Liver (tissue), 3 donors: ENCODE data around the gene DHX57.

Experiments used
- ATF3 ChIP-seq: IDR thresholded peaks from 2 replicates; pipeline ENCODE4 v1.6.1; 2016; ENCODE audit warnings: antibody characterized with exemption
- CTCF ChIP-seq: fragments of 150-350 bp; IDR thresholded peaks from 2 replicates; pipeline ENCODE4 v1.5.1; 2017; ENCODE audit warnings: improper control_type of control experiment, low read depth, low read length; ENCODE audit not compliant: missing input control
- EGR1 ChIP-seq, 2 donors: IDR thresholded peaks; 2 replicates each; pipeline ENCODE4 v1.6.1; 2016 to 2018; ENCODE audit warnings: antibody characterized with exemption in 2 of 2, low read depth in 2 of 2
- FOXA1 ChIP-seq: IDR thresholded peaks from 2 replicates; pipeline ENCODE4 v1.6.1; 2016; ENCODE audit warnings: antibody characterized with exemption
- GABPA ChIP-seq, 2 donors: IDR thresholded peaks in 1 of 2; conservative IDR thresholded peaks in 1 of 2; 2 replicates each; pipeline ENCODE4 v1.6.1; 2016; ENCODE audit warnings: antibody characterized with exemption in 2 of 2, mild to moderate bottlenecking in 1 of 2, moderate library complexity in 1 of 2
- JUND ChIP-seq, 2 donors: IDR thresholded peaks; 2 replicates each; pipeline ENCODE4 v1.6.1; 2016; ENCODE audit warnings: antibody characterized with exemption in 2 of 2
- MAX ChIP-seq: IDR thresholded peaks from 2 replicates; pipeline ENCODE4 v1.6.1; 2016; ENCODE audit warnings: antibody characterized with exemption
- RAD21 ChIP-seq, 2 donors: IDR thresholded peaks; 2 replicates each; pipeline ENCODE4 v1.6.1; 2016; ENCODE audit warnings: antibody characterized with exemption in 2 of 2, mild to moderate bottlenecking in 2 of 2
- REST ChIP-seq: IDR thresholded peaks from 2 replicates; pipeline ENCODE4 v1.6.1; 2016; ENCODE audit warnings: antibody characterized with exemption, mild to moderate bottlenecking
- RXRA ChIP-seq, 2 donors: IDR thresholded peaks; 2 replicates each; pipeline ENCODE4 v1.6.1; 2017 to 2018; ENCODE audit warnings: antibody characterized with exemption in 2 of 2, mild to moderate bottlenecking in 1 of 2
- SP1 ChIP-seq: IDR thresholded peaks from 2 replicates; pipeline ENCODE4 v1.6.1; 2018; ENCODE audit warnings: antibody characterized with exemption, mild to moderate bottlenecking
- TAF1 ChIP-seq: conservative IDR thresholded peaks from 2 replicates; pipeline ENCODE4 v1.6.1; 2016; ENCODE audit warnings: antibody characterized with exemption, mild to moderate bottlenecking
- YY1 ChIP-seq: IDR thresholded peaks from 2 replicates; pipeline ENCODE4 v1.6.1; 2016; ENCODE audit warnings: antibody characterized with exemption, mild to moderate bottlenecking
- ZBTB33 ChIP-seq: IDR thresholded peaks from 2 replicates; pipeline ENCODE4 v1.6.1; 2016; ENCODE audit warnings: antibody characterized with exemption
- donor health status: healthy.
- donor health status: healthy.

- TF ChIP-seq ZBTB33 (no peak), CTCF (no peak), ATF3 (no peak), RAD21 (IDR thresholded peaks at IDR 0.05) (no peak), TAF1 (no peak), YY1 (no peak), REST (no peak), MAX (no peak), SP1 (no peak), RXRA (IDR thresholded peaks at IDR 0.05) (no peak), GABPA (IDR thresholded peaks at IDR 0.05 in 1 of 2, conservative IDR thresholded peaks at IDR 0.05 in 1 of 2) (no peak), EGR1 (IDR thresholded peaks at IDR 0.05; ENCODE audit: low read depth in 2 of 2) (no peak), JUND (IDR thresholded peaks at IDR 0.05) (no peak), FOXA1 (no peak)
These were observed 25.0 kb upstream of the DHX57 start for GRCh38 chr2:38900726-38901125.
